Suprapubic skin (tissue), 4 donors: ENCODE results near the gene CHST15.

Experiments
- CTCF ChIP-seq, 2 donors: fragments of 200-600 bp in 1 of 2; fragments of 450-650 bp in 1 of 2; sonication (generic) in 1 of 2; IDR thresholded peaks; one replicate each; pipeline ENCODE4 v1.5.1; 2016 to 2019; ENCODE audit warnings: antibody characterized with exemption in 2 of 2, mild to moderate bottlenecking in 1 of 2, moderate library complexity in 1 of 2
- POLR2A ChIP-seq, 2 donors: fragments of 450-650 bp; IDR thresholded peaks; one replicate each; pipeline ENCODE4 v1.6.1; 2017; ENCODE audit warnings: antibody characterized with exemption in 2 of 2, mild to moderate bottlenecking in 2 of 2, moderate library complexity in 2 of 2
- POLR2AphosphoS5 ChIP-seq, 3 donors: sonication (generic); formaldehyde crosslinking; IDR thresholded peaks; one replicate each; pipeline ENCODE4 v1.6.1; 2017; ENCODE audit warnings: antibody characterized with exemption in 3 of 3

GRCh38 chr10:124050021-124051015, 43.1 kb downstream of the CHST15 start:
- TF ChIP-seq POLR2A (IDR thresholded peaks at IDR 0.05) (no peak), CTCF (IDR thresholded peaks at IDR 0.05) (no peak), POLR2AphosphoS5 (IDR thresholded peaks at IDR 0.05) (no peak)
